ENCODE measurements around the gene MAD1L1. TPM values are rescaled to one million over a fixed set of nuclear protein-coding genes. Genes with fewer than 3 reads are reported as not detected.

Gene MAD1L1
- total and polyA plus RNA-seq, 8 donors, result 21.4 to 58.8 (median 22.5) TPM

GRCh38 chr7:2046581-2047565 lies 185.9 kb downstream of the MAD1L1 start:
- TF ChIP-seq CTCF (IDR thresholded peaks at IDR 0.05), result no peak
- no peak for ATAC-seq
- intact Hi-C loops (cut with DNase I), result no loop called here
- H3K9me3 ChIP-seq, result no peaks in the 10 kb centered on the region
- H3K27ac ChIP-seq, result no peak overlapping the region
- H3K4me3 ChIP-seq, result no peak overlapping the region
- H3K4me1 ChIP-seq, result no peaks in the 10 kb centered on the region
- DNase-seq, result peak in 1 of 4 donors; percentile 68
- H3K36me3 ChIP-seq, result peaks cover 0 to 19% of the 10 kb centered on the region in 2 donors
- no peaks in the 10 kb centered on the region for H3K27me3 ChIP-seq

DNA sequence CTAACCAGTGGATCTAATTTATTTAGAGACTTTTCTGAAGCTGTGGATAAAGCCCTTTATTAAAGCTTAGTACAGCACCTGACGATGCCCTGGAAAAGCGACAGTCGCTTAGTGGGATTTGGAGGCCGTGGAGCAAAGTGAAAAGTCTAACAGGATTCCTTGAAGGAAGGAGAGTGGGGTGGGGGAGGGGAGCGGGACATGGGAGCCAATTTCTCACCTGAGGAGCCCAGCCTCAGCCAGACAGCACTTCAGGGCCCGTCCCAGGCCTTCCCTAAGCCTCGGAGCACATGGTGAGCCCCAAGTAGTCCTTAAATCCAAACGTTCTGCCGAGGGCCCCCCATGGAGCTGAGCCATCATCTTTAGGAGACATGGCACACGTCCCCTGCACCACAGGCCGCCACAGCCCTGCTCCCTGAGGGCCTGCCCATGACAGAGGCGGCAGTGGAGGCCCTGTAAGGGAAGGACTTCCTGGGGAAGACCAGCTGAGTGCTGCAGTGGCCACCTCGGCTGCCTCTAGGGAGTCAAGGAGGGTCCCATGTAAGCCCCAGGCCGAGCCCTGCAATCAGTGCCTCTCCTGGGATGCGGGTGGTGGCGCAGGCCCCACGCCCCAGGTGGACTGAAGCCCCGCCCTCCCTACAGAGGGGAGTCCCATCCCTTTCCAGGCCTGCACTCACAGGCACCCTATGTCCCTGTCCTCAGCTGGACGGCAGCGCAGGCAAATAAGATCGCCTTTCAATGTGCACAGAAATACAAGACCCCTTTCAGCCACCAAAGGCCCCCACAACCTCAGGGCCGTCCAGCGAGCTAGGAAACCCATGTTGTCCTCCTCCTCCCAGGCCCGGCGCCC lies 187.0 kb downstream of the MAD1L1 start:
- intact Hi-C loops (cut with DNase I), result no loop called here
- Histone ChIP-seq H3K27ac (no peak overlapping the region), H3K4me3 (no peak overlapping the region), H3K4me1 (no peaks in the 10 kb centered on the region), H3K9me3 (no peaks in the 10 kb centered on the region), H3K36me3 (peaks cover 0 to 19% of the 10 kb centered on the region in 2 donors), H3K27me3 (no peaks in the 10 kb centered on the region)
- no peak for ATAC-seq
- DNase-seq, result peak in 1 of 4 donors; percentile 65
- TF ChIP-seq CTCF (IDR thresholded peaks at IDR 0.05), result no peak

- DNase-seq (peak in 1 of 4 donors; percentile 66), ATAC-seq (no peak)
- Histone ChIP-seq H3K4me1 (no peaks in the 10 kb centered on the region), H3K27me3 (no peaks in the 10 kb centered on the region), H3K36me3 (peaks cover 0 to 19% of the 10 kb centered on the region in 2 donors), H3K9me3 (no peaks in the 10 kb centered on the region), H3K27ac (no peak overlapping the region), H3K4me3 (no peak overlapping the region)
- no peak for TF ChIP-seq CTCF (IDR thresholded peaks at IDR 0.05)
- intact Hi-C loops (cut with DNase I), result no loop called here
Observed at GRCh38 chr7:2044883-2045471, 187.8 kb downstream of the MAD1L1 start.

GRCh38 chr7:2044311-2044882 lies 188.3 kb downstream of the MAD1L1 start:
- no peak overlapping the region for H3K4me3 ChIP-seq
- ATAC-seq, result no peak
- H3K36me3 ChIP-seq, result peaks cover 0 to 19% of the 10 kb centered on the region in 2 donors
- intact Hi-C loops (cut with DNase I), result no loop called here
- TF ChIP-seq CTCF (IDR thresholded peaks at IDR 0.05), result no peak
- no peaks in the 10 kb centered on the region for H3K4me1 ChIP-seq
- no peaks in the 10 kb centered on the region for H3K9me3 ChIP-seq
- DNase-seq, result peak in 1 of 4 donors; percentile 61
- H3K27me3 ChIP-seq, result no peaks in the 10 kb centered on the region
- H3K27ac ChIP-seq, result no peak overlapping the region

Measured in left lung (tissue), 10 donors.